Spleen (tissue), 7 donors: ENCODE data around the gene ATP10B.

Experiments used
- CTCF ChIP-seq, 11 experiments: fragments of 200-600 bp in 7 of 11; fragments of 450-650 bp in 4 of 11; sonication (generic) in 4 of 11; IDR thresholded peaks in 8 of 11; conservative IDR thresholded peaks in 3 of 11; 1 replicate in 7 of 11; 2 replicates in 4 of 11; pipeline versions ENCODE4 v1.4.0 to v1.8.0; 2016 to 2021; ENCODE audit warnings: antibody characterized with exemption in 11 of 11, inconsistent platforms in 4 of 11, mild to moderate bottlenecking in 1 of 11
- POLR2A ChIP-seq, 3 donors: fragments of 450-650 bp; IDR thresholded peaks; one replicate each; pipeline ENCODE4 v1.5.1; 2017; ENCODE audit warnings: antibody characterized with exemption in 3 of 3, mild to moderate bottlenecking in 1 of 3
- POLR2AphosphoS5 ChIP-seq, 3 donors: sonication (generic); formaldehyde crosslinking; IDR thresholded peaks; one replicate each; pipeline ENCODE4 v1.5.1; 2017; ENCODE audit warnings: antibody characterized with exemption in 3 of 3
- donor health status: DM: no; HTN: no; CAD: no; lungs with moderate emphysema.
- donor health status: DM: no; HTN: no; CAD: no.
- donor health status: DM: no; HTN: no; CAD: no.

GRCh38 chr5:160802592-160802991 lies 49.4 kb downstream of the ATP10B start:
- TF ChIP-seq POLR2A (IDR thresholded peaks at IDR 0.05): no peak
- no peak for TF ChIP-seq CTCF (IDR thresholded peaks at IDR 0.05 in 8 of 11, conservative IDR thresholded peaks at IDR 0.05 in 3 of 11)
- no peak for TF ChIP-seq POLR2AphosphoS5 (IDR thresholded peaks at IDR 0.05)
